ENCODE results near the gene FHAD1. TPM values are rescaled to one million over a fixed set of nuclear protein-coding genes. Genes with fewer than 3 reads are reported as not detected.

The FHAD1 gene
- total and polyA plus RNA-seq, 2 donors (not counting 1 experiment from before 2014, with no cell fraction given), result not detected

DNA sequence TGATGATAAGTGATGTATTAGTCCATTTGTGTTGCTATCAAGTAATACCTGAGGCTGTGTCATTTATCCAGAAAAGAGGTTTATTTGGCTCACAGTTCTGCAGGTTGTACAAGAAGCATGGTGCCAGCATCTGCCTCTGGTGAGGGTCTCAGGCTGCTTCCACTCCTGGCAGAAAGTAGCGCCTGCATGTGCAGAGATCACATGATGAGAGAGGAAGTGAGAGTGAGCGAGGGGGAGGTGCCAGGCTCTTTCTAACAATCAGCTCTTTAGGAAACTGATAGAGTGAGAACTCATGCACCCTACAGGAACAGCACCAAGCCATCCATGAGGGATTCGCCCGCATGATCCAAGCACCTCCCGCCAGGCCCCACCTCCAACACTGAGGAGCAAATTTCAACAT is 2.2 kb upstream of the FHAD1 start:
- no CpG with 5 or more reads among the region's 5 CpGs for WGBS (ENCODE audit: insufficient coverage)
- H3K4me3 Mint-ChIP-seq, result no peak overlapping the region

DNA sequence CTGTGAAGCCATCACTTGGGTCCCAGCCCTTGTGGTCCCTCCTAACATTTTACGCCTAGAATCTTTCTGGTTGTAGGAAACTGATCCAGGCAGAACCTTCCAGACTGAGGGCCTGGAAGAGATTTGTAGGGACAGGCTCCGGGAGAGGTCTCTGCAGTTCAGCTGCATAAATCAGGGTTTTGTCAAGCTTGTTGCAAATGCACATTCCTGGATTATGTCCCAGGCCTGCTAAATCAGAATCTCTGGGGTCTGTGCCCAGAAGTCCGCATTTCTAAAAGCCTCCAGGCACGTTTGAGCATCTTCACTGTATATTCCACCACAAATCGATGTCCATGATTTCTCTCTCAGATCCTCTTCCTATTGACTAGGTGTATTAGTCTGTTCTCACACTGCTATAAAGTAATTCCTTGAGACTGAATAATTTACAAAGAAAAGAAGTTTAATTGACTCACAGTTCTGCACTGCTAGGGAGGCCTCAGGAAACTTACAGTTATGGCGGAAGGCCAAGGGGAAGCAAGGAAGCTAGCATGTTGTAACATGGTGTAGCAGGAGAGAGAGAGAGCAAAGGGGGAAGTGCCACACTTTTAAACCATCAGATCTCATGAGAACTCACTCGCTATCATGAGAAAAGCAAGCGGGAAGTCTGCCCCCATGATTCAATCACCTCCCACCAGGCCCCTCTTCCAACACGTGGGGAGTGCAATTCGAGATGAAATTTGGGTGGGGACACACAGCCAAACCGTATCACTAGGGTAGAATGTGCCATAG is 1.2 kb upstream of the FHAD1 start:
- ChIA-PET POLR2A (no interaction called here), CTCF (no interaction called here)
- no peak overlapping the region for H3K4me2 ChIP-seq (replicated peaks; ENCODE audit: low read depth, low read length, poor library complexity, severe bottlenecking)
- no peak overlapping the region for H2AFZ ChIP-seq (ENCODE audit: insufficient read depth, low read depth, low read length, poor library complexity, severe bottlenecking)
- DNase-seq (no peak), ATAC-seq (ENCODE audit: low read depth) (no peak)
- no peak overlapping the region for H3K27ac ChIP-seq (ENCODE audit: low read length in 2 of 2)
- H3K27me3 ChIP-seq (replicated peaks in 1 of 4; ENCODE audit: control extremely low read depth in 1 of 4, control insufficient read depth in 3 of 4, insufficient read depth in 4 of 4, low read length in 3 of 4), result peaks cover 0 to 37% (median 27%) of the 10 kb centered on the region in 4 experiments
- no peak overlapping the region for H3K9ac ChIP-seq (ENCODE audit: low read length)
- Mint-ChIP-seq H3K27ac (no peak overlapping the region), H3K4me1 (peaks cover 6% of the 10 kb centered on the region), H3K27me3 (peaks cover 61% of the 10 kb centered on the region), H3K4me3 (no peak overlapping the region), H3K9me3 (ENCODE audit: insufficient read depth) (no peaks in the 10 kb centered on the region)
- WGBS (ENCODE audit: insufficient coverage), result 56% methylated on average over 7 of the region's 11 CpGs
- H4K20me1 ChIP-seq (ENCODE audit: control insufficient read depth, insufficient read depth, low read length, poor library complexity, severe bottlenecking), result no peaks in the 10 kb centered on the region
- peaks cover 0 to 27% (median 0%) of the 10 kb centered on the region in 3 donors for H3K9me3 ChIP-seq (ENCODE audit: control extremely low read depth in 1 of 3, control insufficient read depth in 2 of 3, insufficient read depth in 1 of 3, low read length in 2 of 3)
- no peak overlapping the region for H3K4me3 ChIP-seq (ENCODE audit: control extremely low read depth in 1 of 5, extremely low read depth in 1 of 5, insufficient read depth in 1 of 5, low read depth in 2 of 5, low read length in 4 of 5)
- intact Hi-C loops (cut with micrococcal nuclease), result no loop called here
- H3K79me2 ChIP-seq (ENCODE audit: control insufficient read depth, insufficient read depth, low read length), result no peaks in the 10 kb centered on the region
- peaks cover 7% of the 10 kb centered on the region in 2 donors for H3K4me1 ChIP-seq (ENCODE audit: control insufficient read depth in 2 of 2, insufficient read depth in 2 of 2, low read length in 2 of 2)
- H3K36me3 ChIP-seq (replicated peaks in 1 of 2; ENCODE audit: control extremely low read depth in 1 of 2, control insufficient read depth in 1 of 2, extremely low read depth in 1 of 2, insufficient read depth in 2 of 2, low read length in 1 of 2), result no peaks in the 10 kb centered on the region
- TF ChIP-seq EZH2 (IDR thresholded peaks at IDR 0.05; ENCODE audit: borderline replicate concordance, insufficient read depth, low read depth, low read length, poor library complexity, severe bottlenecking), result no peak
- TF ChIP-seq, protein P1, sequence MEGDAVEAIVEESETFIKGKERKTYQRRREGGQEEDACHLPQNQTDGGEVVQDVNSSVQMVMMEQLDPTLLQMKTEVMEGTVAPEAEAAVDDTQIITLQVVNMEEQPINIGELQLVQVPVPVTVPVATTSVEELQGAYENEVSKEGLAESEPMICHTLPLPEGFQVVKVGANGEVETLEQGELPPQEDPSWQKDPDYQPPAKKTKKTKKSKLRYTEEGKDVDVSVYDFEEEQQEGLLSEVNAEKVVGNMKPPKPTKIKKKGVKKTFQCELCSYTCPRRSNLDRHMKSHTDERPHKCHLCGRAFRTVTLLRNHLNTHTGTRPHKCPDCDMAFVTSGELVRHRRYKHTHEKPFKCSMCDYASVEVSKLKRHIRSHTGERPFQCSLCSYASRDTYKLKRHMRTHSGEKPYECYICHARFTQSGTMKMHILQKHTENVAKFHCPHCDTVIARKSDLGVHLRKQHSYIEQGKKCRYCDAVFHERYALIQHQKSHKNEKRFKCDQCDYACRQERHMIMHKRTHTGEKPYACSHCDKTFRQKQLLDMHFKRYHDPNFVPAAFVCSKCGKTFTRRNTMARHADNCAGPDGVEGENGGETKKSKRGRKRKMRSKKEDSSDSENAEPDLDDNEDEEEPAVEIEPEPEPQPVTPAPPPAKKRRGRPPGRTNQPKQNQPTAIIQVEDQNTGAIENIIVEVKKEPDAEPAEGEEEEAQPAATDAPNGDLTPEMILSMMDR (IDR thresholded peaks at IDR 0.05), result no peak

More for the DNA sequence above, 2.2 kb upstream of the FHAD1 start:
- Mint-ChIP-seq H3K4me1 (peaks cover 6% of the 10 kb centered on the region), H3K9me3 (ENCODE audit: insufficient read depth) (no peaks in the 10 kb centered on the region), H3K27me3 (peaks cover 53% of the 10 kb centered on the region), H3K27ac (no peak overlapping the region)
- ATAC-seq (ENCODE audit: low read depth) (no peak), DNase-seq (no peak)
- no peaks in the 10 kb centered on the region for H4K20me1 ChIP-seq (ENCODE audit: control insufficient read depth, insufficient read depth, low read length, poor library complexity, severe bottlenecking)
- TF ChIP-seq, protein P1 (IDR thresholded peaks at IDR 0.05), result no peak
- no peak for TF ChIP-seq EZH2 (IDR thresholded peaks at IDR 0.05; ENCODE audit: borderline replicate concordance, insufficient read depth, low read depth, low read length, poor library complexity, severe bottlenecking)
- no peaks in the 10 kb centered on the region for H3K79me2 ChIP-seq (ENCODE audit: control insufficient read depth, insufficient read depth, low read length)
- intact Hi-C loops (cut with micrococcal nuclease), result no loop called here
- POLR2A ChIA-PET, result no interaction called here
- H3K4me1 ChIP-seq (ENCODE audit: control insufficient read depth in 2 of 2, insufficient read depth in 2 of 2, low read length in 2 of 2), result peaks cover 7% of the 10 kb centered on the region in 2 donors
- H3K27ac ChIP-seq (ENCODE audit: low read length in 2 of 2), result no peak overlapping the region
- H2AFZ ChIP-seq (ENCODE audit: insufficient read depth, low read depth, low read length, poor library complexity, severe bottlenecking), result no peak overlapping the region
- no peak overlapping the region for H3K4me2 ChIP-seq (replicated peaks; ENCODE audit: low read depth, low read length, poor library complexity, severe bottlenecking)
- no peak overlapping the region for H3K9ac ChIP-seq (ENCODE audit: low read length)
- CTCF ChIA-PET, result no interaction called here
- peaks cover 0 to 27% (median 0%) of the 10 kb centered on the region in 3 donors for H3K9me3 ChIP-seq (ENCODE audit: control extremely low read depth in 1 of 3, control insufficient read depth in 2 of 3, insufficient read depth in 1 of 3, low read length in 2 of 3)
- peaks cover 0 to 37% (median 24%) of the 10 kb centered on the region in 4 experiments for H3K27me3 ChIP-seq (replicated peaks in 1 of 4; ENCODE audit: control extremely low read depth in 1 of 4, control insufficient read depth in 3 of 4, insufficient read depth in 4 of 4, low read length in 3 of 4)
- no peaks in the 10 kb centered on the region for H3K36me3 ChIP-seq (replicated peaks in 1 of 2; ENCODE audit: control extremely low read depth in 1 of 2, control insufficient read depth in 1 of 2, extremely low read depth in 1 of 2, insufficient read depth in 2 of 2, low read length in 1 of 2)
- H3K4me3 ChIP-seq (ENCODE audit: control extremely low read depth in 1 of 5, extremely low read depth in 1 of 5, insufficient read depth in 1 of 5, low read depth in 2 of 5, low read length in 4 of 5), result no peak overlapping the region
